H1 (cell line): ENCODE results near the gene MAP1A. TPM values are rescaled to one million over a fixed set of nuclear protein-coding genes. Genes with fewer than 3 reads are reported as not detected.

Source experiments
- CHD7 ChIP-seq: fragments of 300-600 bp; sonication (generic); IDR thresholded peaks from 2 replicates; pipeline ENCODE4 v1.7.1; 2012; ENCODE audit warnings: low read length, moderate library complexity, mild to moderate bottlenecking, inconsistent platforms; ENCODE audit not compliant: insufficient replicate concordance
- polyA plus RNA-seq, 7 experiments: library from polyadenylated mRNA; depleted of rRNA in 3 of 7; stranded (reverse) in 5 of 7; unstranded in 2 of 7; fragments of >200 nt in 5 of 7; fragments of 200-250 nt in 2 of 7; gene quantifications; 1 replicate in 5 of 7; 2 replicates in 1 of 7; 4 replicates in 1 of 7; pipeline versions ENCODE4 v1.2.1 to v1.2.3, GENCODE V29; 2011 to 2013; ENCODE audit warnings: missing spikeins in 2 of 7, mixed read lengths in 2 of 7
- total RNA-seq: library from RNA; stranded (reverse); fragmentation: NEBNext Ultra II Directional; extraction: Animal tissue kit (Norgen Biotek cat#: 25700); gene quantifications from 2 replicates; pipeline ENCODE4 v1.2.1, GENCODE V29; 2021

MAP1A gene
- total and polyA plus RNA-seq, 2 of the 8 experiments (the other 6 are each of a cell fraction or from before 2014, with no cell fraction given), result 0.80 to 2.4 TPM

DNA sequence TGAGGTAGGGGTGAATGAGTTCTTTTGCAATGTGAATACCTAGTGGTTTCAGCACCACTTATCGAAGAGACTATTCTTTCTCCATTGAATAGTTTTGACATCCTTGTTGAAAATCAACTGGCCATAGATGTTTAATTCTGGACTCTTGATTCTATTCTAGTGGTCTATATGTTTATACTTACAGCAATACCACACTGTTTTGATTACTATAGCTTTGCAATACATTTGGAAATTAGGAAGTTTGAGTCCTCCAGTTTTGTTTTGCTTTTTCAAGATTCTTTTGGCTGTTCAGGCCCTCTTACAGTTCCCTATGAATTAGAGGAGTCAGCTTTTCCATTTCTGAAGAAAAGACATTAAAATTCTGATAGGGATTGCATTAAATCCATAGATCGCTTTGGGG is 30.1 kb downstream of the MAP1A start (continued):
- no peak for TF ChIP-seq CHD7
